Neural cell (in vitro differentiated cells): ENCODE measurements around the gene STX8. TPM values are rescaled to one million over a fixed set of nuclear protein-coding genes. Genes with fewer than 3 reads are reported as not detected.

Source experiments
- H2AFZ ChIP-seq: fragments of 200-600, 300-800 bp; sonication (generic), shearing (Covaris generic); 2 replicates; pipeline ENCODE4 v1.6.0; 2014; ENCODE audit warnings: low read depth, mild to moderate bottlenecking, antibody characterized with exemption, low read length, moderate library complexity
- H3F3A ChIP-seq: fragments of 200-600 bp; shearing (Covaris generic); 2 replicates; pipeline ENCODE4 v1.6.1; 2016; ENCODE audit warnings: mild to moderate bottlenecking, moderate library complexity, mixed read lengths, antibody characterized with exemption, low read length; ENCODE audit not compliant: insufficient read depth, poor library complexity, severe bottlenecking
- H3K27ac ChIP-seq: fragments of 200-600, 300-800 bp; sonication (generic), shearing (Covaris generic); 2 replicates; pipeline ENCODE4 v1.5.1; 2014; ENCODE audit warnings: mild to moderate bottlenecking, low read length, moderate library complexity
- H3K27me3 ChIP-seq: fragments of 300-800, 200-600 bp; sonication (generic), shearing (Covaris generic); 2 replicates; pipeline ENCODE4 v1.6.0; 2014; ENCODE audit warnings: mild to moderate bottlenecking, low read depth, low read length, moderate library complexity; ENCODE audit not compliant: insufficient read depth
- H3K36me3 ChIP-seq: fragments of 300-800, 200-600 bp; sonication (generic), shearing (Covaris generic); 2 replicates; pipeline ENCODE4 v1.5.1; 2014; ENCODE audit warnings: mild to moderate bottlenecking, antibody characterized with exemption, low read length, moderate library complexity; ENCODE audit not compliant: insufficient read depth
- H3K4me2 ChIP-seq: fragments of 300-800, 200-600 bp; sonication (generic), shearing (Covaris generic); 2 replicates; pipeline ENCODE4 v1.6.0; 2014; ENCODE audit warnings: mild to moderate bottlenecking, low read length
- H3K4me3 ChIP-seq: fragments of 300-800, 200-600 bp; sonication (generic), shearing (Covaris generic); 2 replicates; pipeline ENCODE4 v1.5.1; 2014; ENCODE audit warnings: mild to moderate bottlenecking, low read length, moderate library complexity
- H3K79me2 ChIP-seq: fragments of 200-600 bp; shearing (Covaris generic); replicated peaks from 2 replicates; pipeline ENCODE4 v1.6.0; 2014; ENCODE audit warnings: mild to moderate bottlenecking, low read length, moderate library complexity; ENCODE audit not compliant: insufficient read depth
- H3K9ac ChIP-seq: fragments of 300-800, 200-600 bp; sonication (generic), shearing (Covaris generic); 2 replicates; pipeline ENCODE4 v1.6.1; 2016; ENCODE audit warnings: mild to moderate bottlenecking, low read length, mixed read lengths
- H3K9me2 ChIP-seq: fragments of 200-600 bp; shearing (Covaris generic); 2 replicates; pipeline ENCODE4 v1.6.1; 2016; ENCODE audit warnings: mild to moderate bottlenecking, low read length, mixed read lengths; ENCODE audit not compliant: insufficient read depth
- H3K9me3 ChIP-seq: fragments of 200-600, 300-800 bp; sonication (generic), shearing (Covaris generic); 2 replicates; pipeline ENCODE4 v1.6.1; 2016; ENCODE audit warnings: mild to moderate bottlenecking, mixed run types, low read length, moderate library complexity, mixed read lengths
- H4K20me1 ChIP-seq: fragments of 200-600 bp; shearing (Covaris generic); 2 replicates; pipeline ENCODE4 v1.6.1; 2016; ENCODE audit warnings: mild to moderate bottlenecking, mixed run types; ENCODE audit not compliant: insufficient read depth
- CTCF ChIP-seq: fragments of 450-650 bp; IDR thresholded peaks from 2 replicates; pipeline ENCODE4 v1.5.1; 2014; ENCODE audit warnings: antibody characterized with exemption, mild to moderate bottlenecking, moderate library complexity; ENCODE audit not compliant: poor library complexity, severe bottlenecking
- EP300 ChIP-seq: fragments of 450-650 bp; conservative IDR thresholded peaks from 2 replicates; pipeline ENCODE4 v1.6.1; 2014; ENCODE audit warnings: antibody characterized with exemption, mild to moderate bottlenecking, moderate library complexity; ENCODE audit not compliant: poor library complexity, severe bottlenecking
- EZH2 ChIP-seq: fragments of 200-600, 300-800 bp; shearing (Covaris generic), sonication (generic); IDR thresholded peaks from 2 replicates; pipeline ENCODE4 v1.6.1; 2014; ENCODE audit warnings: antibody characterized with exemption, low read length, borderline replicate concordance, mild to moderate bottlenecking; ENCODE audit not compliant: insufficient read depth, poor library complexity, severe bottlenecking
- MXI1 ChIP-seq: fragments of 450-650 bp; conservative IDR thresholded peaks from 2 replicates; pipeline ENCODE4 v1.6.1; 2014; ENCODE audit warnings: antibody characterized with exemption, mild to moderate bottlenecking; ENCODE audit not compliant: poor library complexity, severe bottlenecking
- POLR2AphosphoS5 ChIP-seq: IDR thresholded peaks from 2 replicates; pipeline ENCODE4 v1.6.1; 2012
- RAD21 ChIP-seq: fragments of 450-650 bp; conservative IDR thresholded peaks from 2 replicates; pipeline ENCODE4 v1.6.1; 2014; ENCODE audit warnings: antibody characterized with exemption, mild to moderate bottlenecking, moderate library complexity
- REST ChIP-seq: IDR thresholded peaks from 2 replicates; pipeline ENCODE4 v1.6.1; 2012; ENCODE audit warnings: borderline replicate concordance
- SMC3 ChIP-seq: fragments of 450-650 bp; conservative IDR thresholded peaks from 2 replicates; pipeline ENCODE4 v1.6.1; 2014; ENCODE audit warnings: antibody characterized with exemption, mild to moderate bottlenecking, moderate library complexity; ENCODE audit not compliant: poor library complexity
- TAF1 ChIP-seq: IDR thresholded peaks from 2 replicates; pipeline ENCODE4 v1.6.1; 2012; ENCODE audit warnings: low read depth
- polyA plus RNA-seq: library from polyadenylated mRNA; depleted of rRNA; stranded (reverse); fragments of >200 nt; gene quantifications from 2 replicates; pipeline ENCODE4 v1.2.3, GENCODE V29; 2014

Gene STX8
- polyA plus RNA-seq, 1 donor from 2014 or later: 100 TPM

GRCh38 chr17:9217151-9218056 is 358.2 kb downstream of the STX8 start:
- TF ChIP-seq MXI1 (no peak), REST (no peak), CTCF (no peak), SMC3 (no peak), EZH2 (no peak), RAD21 (no peak), POLR2AphosphoS5 (no peak), TAF1 (no peak), EP300 (no peak)
- no peaks in the 10 kb centered on the region for H3F3A ChIP-seq
- H3K27me3 ChIP-seq: no peaks in the 10 kb centered on the region
- no peaks in the 10 kb centered on the region for H3K9me3 ChIP-seq
- no peak overlapping the region for H3K9ac ChIP-seq
- H3K27ac ChIP-seq: no peak overlapping the region
- no peaks in the 10 kb centered on the region for H3K36me3 ChIP-seq
- no peak overlapping the region for H3K4me2 ChIP-seq
- no peak overlapping the region for H3K4me3 ChIP-seq
- H2AFZ ChIP-seq: no peak overlapping the region
- H3K9me2 ChIP-seq: no peaks in the 10 kb centered on the region
- H3K79me2 ChIP-seq: no peaks in the 10 kb centered on the region
- no peaks in the 10 kb centered on the region for H4K20me1 ChIP-seq

- H3K4me2 ChIP-seq: no peak overlapping the region
- H3K4me3 ChIP-seq: no peak overlapping the region
- no peak overlapping the region for H3K27ac ChIP-seq
- no peak overlapping the region for H3K9ac ChIP-seq
- H3K27me3 ChIP-seq: no peaks in the 10 kb centered on the region
- no peaks in the 10 kb centered on the region for H3K36me3 ChIP-seq
- no peaks in the 10 kb centered on the region for H4K20me1 ChIP-seq
- no peaks in the 10 kb centered on the region for H3F3A ChIP-seq
- TF ChIP-seq MXI1 (no peak), POLR2AphosphoS5 (no peak), CTCF (no peak), TAF1 (no peak), EZH2 (no peak), SMC3 (no peak), EP300 (no peak), REST (no peak), RAD21 (no peak)
- H3K79me2 ChIP-seq: no peaks in the 10 kb centered on the region
- no peak overlapping the region for H2AFZ ChIP-seq
- H3K9me3 ChIP-seq: no peaks in the 10 kb centered on the region
- no peaks in the 10 kb centered on the region for H3K9me2 ChIP-seq
Observed at GRCh38 chr17:9215465-9215864, 360.2 kb downstream of the STX8 start.
